Body of pancreas (tissue), 4 donors: ENCODE data around the gene AFG1L.

Source experiments
- CTCF ChIP-seq, 7 experiments: fragments of 450-650 bp in 4 of 7; fragments of 200-600 bp in 3 of 7; sonication (generic) in 3 of 7; IDR thresholded peaks; one replicate each; pipeline ENCODE4 v1.5.1; 2016 to 2019; ENCODE audit warnings: antibody characterized with exemption in 7 of 7
- POLR2A ChIP-seq, 3 donors: fragments of 450-650 bp; IDR thresholded peaks; one replicate each; pipeline ENCODE4 v1.6.1; 2016; ENCODE audit warnings: antibody characterized with exemption in 3 of 3, mild to moderate bottlenecking in 2 of 3

DNA sequence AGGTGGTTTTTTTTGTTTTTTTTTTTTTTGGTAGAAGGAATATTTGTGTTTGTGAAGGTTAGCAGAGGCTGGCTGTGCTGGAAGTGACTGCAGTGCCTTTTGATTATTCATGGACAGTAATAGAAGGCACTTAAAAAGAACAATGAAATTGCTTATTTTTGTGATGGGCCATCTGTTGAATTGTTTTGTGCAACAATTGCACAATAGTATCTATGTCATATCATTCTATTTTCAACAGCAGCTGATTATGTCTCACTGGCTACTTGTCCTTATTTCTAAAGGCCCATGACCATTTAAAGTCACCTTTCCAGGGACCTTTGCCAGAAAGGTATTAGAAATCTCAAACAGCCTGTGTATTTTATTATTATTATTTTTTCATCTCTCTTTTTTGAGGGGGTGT is 70.6 kb downstream of the AFG1L start:
- no peak for TF ChIP-seq CTCF (IDR thresholded peaks at IDR 0.05)
- TF ChIP-seq POLR2A (IDR thresholded peaks at IDR 0.05) = no peak
